Ovary (tissue), 10 donors: ENCODE data around the gene LRRTM1. TPM values are rescaled to one million over a fixed set of nuclear protein-coding genes. Genes with fewer than 3 reads are reported as not detected.

Experiments
- DNase-seq, 5 donors: peaks; one replicate each; pipeline ENCODE4 v3.0.0-alpha.2; 2019 to 2020
- H3K27ac ChIP-seq, 2 donors: fragments of 200-600 bp; one replicate each; pipeline versions ENCODE4 v1.5.1 to v1.8.0; 2019 to 2022
- H3K27me3 ChIP-seq: fragments of 200-600 bp; one replicate; pipeline ENCODE4 v1.8.0; 2022
- H3K36me3 ChIP-seq: fragments of 200-600 bp; sonication (generic); one replicate; pipeline ENCODE4 v1.5.1; 2019
- H3K4me1 ChIP-seq: one replicate; pipeline ENCODE4 v1.8.1; 2013; ENCODE audit warnings: mild to moderate bottlenecking, moderate library complexity; ENCODE audit not compliant: insufficient read depth
- H3K4me3 ChIP-seq: fragments of 200-600 bp; sonication (generic); one replicate; pipeline ENCODE4 v1.5.1; 2017
- H3K9me3 ChIP-seq, 2 donors: fragments of 200-600 bp in 1 of 2; sonication (generic) in 1 of 2; one replicate each; pipeline versions ENCODE4 v1.5.1 to v1.8.1; 2013 to 2019; ENCODE audit warnings: mild to moderate bottlenecking in 1 of 2, moderate library complexity in 1 of 2
- EP300 ChIP-seq: sonication (generic); formaldehyde crosslinking; IDR thresholded peaks from one replicate; pipeline ENCODE4 v1.6.1; 2017; ENCODE audit warnings: antibody characterized with exemption
- POLR2A ChIP-seq: fragments of 450-650 bp; IDR thresholded peaks from one replicate; pipeline ENCODE4 v1.6.1; 2017; ENCODE audit warnings: antibody characterized with exemption, mild to moderate bottlenecking, moderate library complexity
- WGBS, 3 donors: extraction: QIAGEN DNeasy Blood & Tissue Kit in 1 of 3; methylation state at CpG; one replicate each; pipeline versions ENCODE4 v1.1.5 to v1.1.7; 2013 to 2017; 5-methylcytosine and 5-hydroxymethylcytosine counted together
- intact Hi-C, 4 donors: fragments of 100-400 bp; cut with DNase I; formaldehyde crosslinking; loops; one replicate each; pipeline versions ENCODE4 v1.11.0 to v1.15.1; 2022 to 2023
- long read RNA-seq, 3 donors: library from polyadenylated mRNA in 2 of 3; unstranded in 2 of 3; transcript quantifications; one replicate each; pipeline ENCODE4 v2.0.0 and lab custom pipeline, GENCODE V29; 2021 to 2026
- polyA plus RNA-seq, 2 donors: library from polyadenylated mRNA; stranded (reverse); fragments of 200-250 nt in 1 of 2; fragments of 350-450 nt in 1 of 2; fragmentation: Illumina TruSeq in 1 of 2; extraction: RNeasy Lipid Tissue Mini Kit (QIAGEN cat#74804) in 1 of 2; gene quantifications; one replicate each; pipeline ENCODE4 v1.2.3, GENCODE V29; 2013 to 2014
- total RNA-seq, 7 donors: library from RNA; depleted of rRNA in 2 of 7; stranded (reverse); fragments of >200 nt in 2 of 7; fragmentation: NEBNext Ultra II Directional in 3 of 7; extraction: Animal tissue kit (Norgen Biotek cat#: 25700) in 3 of 7; gene quantifications; one replicate each; pipeline versions ENCODE4 v1.1.0 to v1.2.4, GENCODE V29; 2016 to 2023
- TF ChIP-seq, protein P1 (sequence below), 3 donors: fragments of 450-650 bp in 2 of 3; fragments of 200-600 bp in 1 of 3; IDR thresholded peaks; one replicate each; pipeline versions ENCODE4 v1.5.1 to v1.8.0; 2016 to 2022; ENCODE audit warnings: antibody characterized with exemption in 3 of 3, mild to moderate bottlenecking in 1 of 3
- donor health status: DM: no; HTN: no; CAD: no; lungs with moderate emphysema.
- donor health status: DM: no; HTN: no; CAD: no.
- donor health status: Bipolar disorder and iron deficiency.
- donor health status: DM: yes; HTN: yes; CAD: no.
- donor health status: DM: no; HTN: no; CAD: no.
- donor health status: DM: yes; HTN: yes; CAD: no.

Gene LRRTM1, protein sequence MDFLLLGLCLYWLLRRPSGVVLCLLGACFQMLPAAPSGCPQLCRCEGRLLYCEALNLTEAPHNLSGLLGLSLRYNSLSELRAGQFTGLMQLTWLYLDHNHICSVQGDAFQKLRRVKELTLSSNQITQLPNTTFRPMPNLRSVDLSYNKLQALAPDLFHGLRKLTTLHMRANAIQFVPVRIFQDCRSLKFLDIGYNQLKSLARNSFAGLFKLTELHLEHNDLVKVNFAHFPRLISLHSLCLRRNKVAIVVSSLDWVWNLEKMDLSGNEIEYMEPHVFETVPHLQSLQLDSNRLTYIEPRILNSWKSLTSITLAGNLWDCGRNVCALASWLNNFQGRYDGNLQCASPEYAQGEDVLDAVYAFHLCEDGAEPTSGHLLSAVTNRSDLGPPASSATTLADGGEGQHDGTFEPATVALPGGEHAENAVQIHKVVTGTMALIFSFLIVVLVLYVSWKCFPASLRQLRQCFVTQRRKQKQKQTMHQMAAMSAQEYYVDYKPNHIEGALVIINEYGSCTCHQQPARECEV
- total RNA-seq (under 1 TPM in 5 of 7 donors, not detected in 2; 0.25 to 0.66 (median 0.46) TPM), polyA plus RNA-seq (under 1 TPM; 0.25 to 0.27 TPM)
- long read RNA-seq, donor 1 = 0 reads
- long read RNA-seq, donor 2, transcript LRRTM1-201 (2 exons, 2,599 nt) = major isoform, 14 of 17 reads
- long read RNA-seq, donor 2, partial matches to known transcripts = 0 of 17 reads
- long read RNA-seq, donor 2, other reads (novel, unspliced or antisense) = 0 of 17 reads
- long read RNA-seq, donor 3, partial matches to known transcripts = 0 of 1 reads
- long read RNA-seq, donor 3, other reads (novel, unspliced or antisense) = 1 of 1 reads

DNA sequence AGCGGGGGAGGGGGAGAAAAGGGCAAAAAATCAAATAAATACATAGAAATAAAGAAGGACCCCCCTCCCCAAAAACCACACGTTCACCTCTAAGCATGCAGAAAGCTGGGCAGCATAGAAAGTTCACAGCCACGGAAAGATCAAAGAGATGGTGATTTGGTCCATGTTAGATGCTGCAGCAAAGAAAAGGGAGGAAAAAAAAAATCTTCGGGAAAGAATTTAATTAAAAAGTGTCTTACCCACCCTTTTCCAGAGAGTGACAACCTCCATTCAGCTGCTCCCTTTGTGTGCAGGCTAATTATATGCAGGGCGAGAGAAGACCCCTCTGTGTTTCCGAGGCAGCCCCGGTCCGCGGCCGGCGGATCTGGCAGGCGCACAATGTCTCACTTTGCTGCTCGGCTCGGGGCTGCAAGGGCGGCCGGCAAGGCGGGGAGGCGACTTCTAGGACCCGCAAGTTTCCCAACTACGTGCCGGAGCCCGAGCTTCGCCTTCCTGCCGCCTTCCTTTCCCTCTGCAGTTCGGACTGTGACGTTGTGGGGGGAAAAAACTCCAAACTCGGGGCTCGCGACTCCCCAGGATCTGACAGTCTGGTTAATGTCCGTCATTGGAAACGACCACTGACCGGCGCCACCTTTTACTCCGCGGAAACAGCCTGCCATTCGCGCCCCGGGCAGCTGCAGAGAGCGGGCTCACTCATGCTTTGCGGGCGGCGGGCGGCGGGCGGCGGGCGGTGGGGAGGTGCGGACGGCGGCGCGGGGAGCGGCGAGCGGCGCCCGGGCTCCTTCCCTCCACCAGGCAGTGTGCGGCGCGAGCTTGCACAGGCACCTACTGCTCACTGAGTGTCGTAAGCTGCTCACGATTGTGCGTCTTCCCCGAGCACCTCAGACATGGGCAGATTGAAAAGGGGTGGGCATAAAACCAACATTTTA lies at the start of gene LRRTM1:
TSS of gene LRRTM1 (minus strand) at position 844 of the 929 bp plus-strand sequence. CDS start 933 bp downstream, outside the sequence.
- no peaks in the 10 kb centered on the region for H3K36me3 ChIP-seq
- intact Hi-C loops = no loop called here
- H3K27ac ChIP-seq = no peak within 1 kb of the TSS
- no peak for DNase-seq
- H3K9me3 ChIP-seq = no peaks in the 10 kb centered on the region
- H3K4me3 ChIP-seq = no peak within 1 kb of the TSS
- no peaks in the 10 kb centered on the region for H3K27me3 ChIP-seq
- TF ChIP-seq, protein P1, sequence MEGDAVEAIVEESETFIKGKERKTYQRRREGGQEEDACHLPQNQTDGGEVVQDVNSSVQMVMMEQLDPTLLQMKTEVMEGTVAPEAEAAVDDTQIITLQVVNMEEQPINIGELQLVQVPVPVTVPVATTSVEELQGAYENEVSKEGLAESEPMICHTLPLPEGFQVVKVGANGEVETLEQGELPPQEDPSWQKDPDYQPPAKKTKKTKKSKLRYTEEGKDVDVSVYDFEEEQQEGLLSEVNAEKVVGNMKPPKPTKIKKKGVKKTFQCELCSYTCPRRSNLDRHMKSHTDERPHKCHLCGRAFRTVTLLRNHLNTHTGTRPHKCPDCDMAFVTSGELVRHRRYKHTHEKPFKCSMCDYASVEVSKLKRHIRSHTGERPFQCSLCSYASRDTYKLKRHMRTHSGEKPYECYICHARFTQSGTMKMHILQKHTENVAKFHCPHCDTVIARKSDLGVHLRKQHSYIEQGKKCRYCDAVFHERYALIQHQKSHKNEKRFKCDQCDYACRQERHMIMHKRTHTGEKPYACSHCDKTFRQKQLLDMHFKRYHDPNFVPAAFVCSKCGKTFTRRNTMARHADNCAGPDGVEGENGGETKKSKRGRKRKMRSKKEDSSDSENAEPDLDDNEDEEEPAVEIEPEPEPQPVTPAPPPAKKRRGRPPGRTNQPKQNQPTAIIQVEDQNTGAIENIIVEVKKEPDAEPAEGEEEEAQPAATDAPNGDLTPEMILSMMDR (IDR thresholded peaks at IDR 0.05) = no peak
- TF ChIP-seq POLR2A (no peak), EP300 (no peak)
- 0 to 1% (median 1%) methylated on average over 57 to 64 of the region's 64 CpGs for WGBS, 3 donors
- H3K4me1 ChIP-seq = no peaks in the 10 kb centered on the region

DNA sequence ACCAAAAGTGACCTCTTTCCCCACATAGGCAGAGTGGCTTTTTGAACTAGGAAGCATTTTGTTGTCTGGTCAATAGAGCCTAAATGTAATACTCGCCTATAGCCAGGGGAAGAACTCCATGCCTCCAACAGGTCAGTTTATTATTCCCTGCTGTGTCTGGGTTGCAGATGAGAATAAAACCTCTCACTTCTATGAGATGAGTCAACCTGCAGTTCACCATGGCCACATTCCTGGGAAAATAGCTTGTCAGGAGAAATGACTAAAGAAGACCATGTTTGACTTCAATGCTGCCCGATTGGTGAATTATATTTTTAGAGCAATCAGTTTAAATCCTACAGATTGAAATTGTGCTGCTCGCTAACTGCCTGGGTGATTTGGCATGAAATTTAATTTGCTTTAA lies 46.7 kb upstream of the LRRTM1 start:
- H3K36me3 ChIP-seq = no peaks in the 10 kb centered on the region
- intact Hi-C loops = no loop called here
- TF ChIP-seq EP300 (no peak), POLR2A (no peak)
- TF ChIP-seq, protein P1 (IDR thresholded peaks at IDR 0.05) = no peak
- H3K9me3 ChIP-seq = no peaks in the 10 kb centered on the region
- H3K27me3 ChIP-seq = no peaks in the 10 kb centered on the region
- H3K4me3 ChIP-seq = no peak overlapping the region
- no peaks in the 10 kb centered on the region for H3K4me1 ChIP-seq
- H3K27ac ChIP-seq = no peak overlapping the region
- 89 to 91% (median 91%) methylated on average over 3 of the region's 3 CpGs for WGBS, 3 donors
- DNase-seq = no peak

DNA sequence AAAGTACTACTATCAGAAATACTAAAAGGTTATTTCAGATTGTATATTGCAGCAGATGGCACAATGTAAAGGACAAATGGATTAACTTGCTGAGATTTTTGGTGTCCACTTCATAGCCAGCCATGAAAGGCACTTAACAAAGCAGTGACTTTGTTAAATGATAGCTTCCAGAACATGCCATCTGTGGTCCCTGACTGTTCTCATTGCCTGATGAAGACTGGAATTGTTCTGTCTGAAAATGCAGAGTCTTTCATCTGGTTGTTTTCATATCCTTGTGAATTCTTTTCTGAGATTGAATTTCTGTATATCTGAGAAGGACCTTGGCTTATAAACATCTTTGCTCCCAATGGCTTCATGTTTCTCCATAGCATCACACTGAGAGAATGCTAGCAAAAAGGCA lies 44.4 kb upstream of the LRRTM1 start:
- DNase-seq = no peak
- intact Hi-C loops = no loop called here
- Histone ChIP-seq H3K27ac (no peak overlapping the region), H3K4me3 (no peak overlapping the region), H3K36me3 (no peaks in the 10 kb centered on the region), H3K27me3 (no peaks in the 10 kb centered on the region), H3K9me3 (no peaks in the 10 kb centered on the region), H3K4me1 (no peaks in the 10 kb centered on the region)
- TF ChIP-seq EP300 = no peak
- TF ChIP-seq POLR2A = no peak
- TF ChIP-seq, protein P1 (IDR thresholded peaks at IDR 0.05) = no peak

DNA sequence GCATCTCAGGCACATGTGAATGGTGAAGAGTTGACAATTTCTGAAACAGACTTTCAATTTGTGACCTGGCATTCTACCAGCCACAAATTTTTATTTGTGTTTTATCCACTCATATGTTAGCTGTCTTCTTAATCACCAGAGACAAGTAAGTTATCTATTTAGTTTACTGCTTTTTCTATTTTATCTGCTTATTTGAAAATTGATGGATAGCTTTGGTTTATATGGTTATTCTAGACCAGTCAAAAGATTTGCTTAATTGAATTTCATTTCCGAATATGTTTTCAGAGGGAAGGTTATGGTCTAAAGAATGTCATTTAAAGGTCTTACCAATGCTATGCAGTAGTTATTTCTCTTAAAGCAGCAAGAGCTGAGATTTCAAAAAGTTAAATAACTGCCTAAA lies 43.5 kb upstream of the LRRTM1 start:
- intact Hi-C loops = no loop called here
- H3K27ac ChIP-seq = no peak overlapping the region
- H3K4me3 ChIP-seq = no peak overlapping the region
- 57 to 61% (median 61%) methylated on average over 1 of the region's 1 CpG for WGBS, 3 donors
- H3K4me1 ChIP-seq = no peaks in the 10 kb centered on the region
- no peaks in the 10 kb centered on the region for H3K36me3 ChIP-seq
- no peaks in the 10 kb centered on the region for H3K27me3 ChIP-seq
- DNase-seq = no peak
- H3K9me3 ChIP-seq = no peaks in the 10 kb centered on the region
- TF ChIP-seq, protein P1 (IDR thresholded peaks at IDR 0.05) = no peak
- TF ChIP-seq EP300 = no peak
- TF ChIP-seq POLR2A = no peak
